ENCODE results near the gene WWOX.

WWOX gene

DNA sequence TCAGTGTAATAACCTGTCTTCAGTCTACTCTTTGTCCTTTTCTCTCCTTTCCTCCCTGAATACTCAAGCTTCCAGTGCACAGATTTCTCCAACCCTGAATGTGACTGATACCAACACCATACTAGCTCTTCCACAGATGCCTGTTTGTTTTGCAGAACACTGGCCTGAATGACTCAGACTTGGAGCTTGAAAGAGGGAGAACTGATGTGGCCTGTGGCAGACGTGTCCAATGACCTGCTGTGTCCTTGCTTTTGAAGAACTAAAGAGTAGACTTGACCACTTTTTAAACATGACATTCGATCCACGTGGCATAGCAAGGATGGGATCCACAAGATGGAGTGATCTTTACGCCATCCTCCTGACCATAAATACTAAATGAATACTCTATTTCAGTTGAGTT lies 361.0 kb downstream of the WWOX start:
- H3K4me3 ChIP-seq: no peak overlapping the region
- no peak overlapping the region for H3K9ac ChIP-seq (ENCODE audit: insufficient read length)
- DNase-seq (ENCODE audit: low read depth, low spot score): no peak
- no peak overlapping the region for H3K27ac ChIP-seq
- TF ChIP-seq EZH2 (IDR thresholded peaks at IDR 0.05): no peak
- TF ChIP-seq POLR2AphosphoS5 (IDR thresholded peaks at IDR 0.05; ENCODE audit: borderline replicate concordance, low read depth, low read length): no peak
- no peak for TF ChIP-seq FOXP2 (optimal IDR thresholded peaks at IDR 0.05; ENCODE audit: control extremely low read depth, extremely low read length, insufficient read depth)
- H3K9me3 ChIP-seq (ENCODE audit: low read depth, low read length): no peaks in the 10 kb centered on the region
- H3K36me3 ChIP-seq (ENCODE audit: insufficient read depth, low read length): no peaks in the 10 kb centered on the region

DNA sequence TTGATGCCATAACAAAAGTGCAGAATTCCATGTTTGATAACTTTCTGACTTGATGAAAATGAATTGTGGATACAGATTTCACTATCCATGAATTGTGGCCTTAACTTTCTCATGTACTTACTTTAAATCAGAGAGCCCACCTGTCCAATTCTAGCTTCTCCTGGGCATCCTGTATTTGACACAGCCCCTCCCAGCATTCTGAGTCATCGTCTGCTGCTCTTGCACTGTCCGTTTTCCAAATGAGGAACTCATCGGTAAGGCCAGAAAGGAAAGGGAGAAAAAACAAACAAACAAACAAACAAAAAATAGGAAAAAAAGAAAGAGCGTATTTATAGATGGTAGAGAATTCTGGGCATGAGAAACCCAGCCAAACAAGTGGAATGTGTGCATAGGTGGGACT lies 361.6 kb downstream of the WWOX start:
- H3K4me3 ChIP-seq: no peak overlapping the region

DNA sequence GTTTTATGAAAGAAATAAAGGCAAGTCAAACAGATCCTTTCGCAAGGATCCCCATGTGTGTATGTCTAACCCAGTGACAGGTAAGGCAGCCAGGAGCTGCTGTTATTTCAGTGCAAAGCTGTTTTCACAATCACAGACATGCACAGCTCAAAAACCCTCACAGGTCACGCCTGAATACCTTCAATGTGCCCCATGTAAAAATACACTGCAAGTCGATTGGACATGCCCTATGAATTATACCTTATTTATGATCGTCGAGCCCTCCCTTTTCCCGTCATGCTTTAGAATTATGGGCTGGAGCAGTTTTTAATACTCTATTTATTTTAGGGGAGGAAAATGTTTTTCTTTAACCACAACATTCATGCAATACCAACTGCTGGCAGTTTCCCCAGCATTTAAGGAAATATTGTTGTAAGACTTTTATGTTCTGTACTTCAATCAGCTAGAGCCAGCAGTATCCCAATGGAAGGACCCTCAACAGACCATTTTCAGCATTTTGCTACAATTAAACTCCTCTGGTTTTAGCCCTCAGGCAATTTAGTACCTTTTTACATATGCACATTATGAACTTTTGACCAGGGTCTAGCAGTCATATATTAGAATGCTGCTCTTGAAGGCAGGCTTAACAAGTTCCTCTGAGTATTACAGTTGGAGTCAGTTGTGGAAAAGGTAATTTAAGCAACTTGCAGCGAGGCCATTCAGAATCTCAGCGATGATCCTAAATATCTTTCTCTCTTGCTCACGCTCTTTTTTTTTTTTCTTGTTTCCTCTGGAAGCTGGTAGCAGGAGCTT lies 362.2 kb downstream of the WWOX start:
- Histone ChIP-seq H3K27ac (no peak overlapping the region; the same call in 1 of the 2 replicates), H3K9me3 (ENCODE audit: low read depth, low read length) (no peaks in the 10 kb centered on the region), H3K4me3 (no peak overlapping the region), H3K9ac (ENCODE audit: insufficient read length) (no peak overlapping the region), H3K36me3 (ENCODE audit: insufficient read depth, low read length) (no peaks in the 10 kb centered on the region)
- TF ChIP-seq FOXP2 (optimal IDR thresholded peaks at IDR 0.05; ENCODE audit: control extremely low read depth, extremely low read length, insufficient read depth): no peak
- TF ChIP-seq EZH2 (IDR thresholded peaks at IDR 0.05): no peak
- TF ChIP-seq POLR2AphosphoS5 (IDR thresholded peaks at IDR 0.05; ENCODE audit: borderline replicate concordance, low read depth, low read length): no peak
- no peak for DNase-seq (ENCODE audit: low read depth, low spot score)

More for the DNA sequence above, 361.6 kb downstream of the WWOX start:
- no peak overlapping the region for H3K9ac ChIP-seq (ENCODE audit: insufficient read length)
- H3K36me3 ChIP-seq (ENCODE audit: insufficient read depth, low read length): no peaks in the 10 kb centered on the region
- no peak overlapping the region for H3K27ac ChIP-seq
- DNase-seq (ENCODE audit: low read depth, low spot score): no peak
- TF ChIP-seq EZH2 (IDR thresholded peaks at IDR 0.05): no peak
- TF ChIP-seq FOXP2 (optimal IDR thresholded peaks at IDR 0.05; ENCODE audit: control extremely low read depth, extremely low read length, insufficient read depth): no peak
- no peak for TF ChIP-seq POLR2AphosphoS5 (IDR thresholded peaks at IDR 0.05; ENCODE audit: borderline replicate concordance, low read depth, low read length)
- no peaks in the 10 kb centered on the region for H3K9me3 ChIP-seq (ENCODE audit: low read depth, low read length)

- TF ChIP-seq EZH2 (IDR thresholded peaks at IDR 0.05): no peak
- TF ChIP-seq FOXP2 (optimal IDR thresholded peaks at IDR 0.05; ENCODE audit: control extremely low read depth, extremely low read length, insufficient read depth): no peak
- no peak for TF ChIP-seq POLR2AphosphoS5 (IDR thresholded peaks at IDR 0.05; ENCODE audit: borderline replicate concordance, low read depth, low read length)
- Histone ChIP-seq H3K9me3 (ENCODE audit: low read depth, low read length) (no peaks in the 10 kb centered on the region), H3K9ac (ENCODE audit: insufficient read length) (no peak overlapping the region), H3K27ac (no peak overlapping the region), H3K36me3 (ENCODE audit: insufficient read depth, low read length) (no peaks in the 10 kb centered on the region), H3K4me3 (no peak overlapping the region)
- DNase-seq (ENCODE audit: low read depth, low spot score): no peak
These were observed 363.1 kb downstream of the WWOX start for GRCh38 chr16:78462288-78463208.

DNA sequence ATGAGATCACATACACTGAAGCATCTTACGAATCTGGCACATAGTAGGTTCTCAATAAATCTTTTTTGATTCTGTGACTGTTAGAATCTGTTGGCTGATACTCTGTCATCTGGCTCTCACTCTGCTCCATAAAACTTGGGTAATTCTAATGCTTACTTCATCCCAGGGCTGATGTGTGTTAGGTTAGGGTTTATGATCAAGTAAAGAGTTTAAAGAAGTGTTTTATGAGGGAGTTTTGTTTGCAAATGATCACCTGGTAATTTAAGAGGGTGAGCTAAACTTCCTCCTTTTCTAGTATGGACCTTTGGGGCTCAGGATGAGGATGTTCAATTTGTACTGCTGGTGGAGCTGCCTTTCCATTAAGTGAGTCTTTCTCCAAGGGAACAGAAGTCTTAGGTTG lies 364.1 kb downstream of the WWOX start:
- H3K9me3 ChIP-seq (ENCODE audit: low read depth, low read length): no peaks in the 10 kb centered on the region
- H3K9ac ChIP-seq (ENCODE audit: insufficient read length): no peak overlapping the region
- H3K36me3 ChIP-seq (ENCODE audit: insufficient read depth, low read length): no peaks in the 10 kb centered on the region
- TF ChIP-seq FOXP2 (optimal IDR thresholded peaks at IDR 0.05; ENCODE audit: control extremely low read depth, extremely low read length, insufficient read depth): no peak
- TF ChIP-seq POLR2AphosphoS5 (IDR thresholded peaks at IDR 0.05; ENCODE audit: borderline replicate concordance, low read depth, low read length): no peak
- TF ChIP-seq EZH2 (IDR thresholded peaks at IDR 0.05): no peak
- DNase-seq (ENCODE audit: low read depth, low spot score): no peak
- H3K4me3 ChIP-seq: no peak overlapping the region
- H3K27ac ChIP-seq: no peak overlapping the region

DNA sequence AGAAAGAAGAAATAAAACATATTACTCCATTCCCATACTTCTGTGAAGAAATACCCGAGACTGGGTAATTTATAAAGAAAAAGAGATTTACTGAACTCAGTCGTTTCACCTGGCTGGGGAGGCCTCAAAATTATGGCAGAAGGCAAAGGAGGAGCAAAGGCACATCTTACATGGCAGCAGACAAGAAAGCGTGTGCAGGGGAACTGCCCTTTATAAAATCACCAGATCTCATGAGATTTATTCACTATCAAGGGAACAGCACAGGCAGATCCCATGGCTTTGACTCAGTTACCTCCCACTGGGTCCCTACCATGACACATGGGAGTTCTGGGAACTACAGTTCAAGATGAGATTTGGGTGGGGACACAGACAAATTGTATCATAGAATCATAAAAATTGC lies 365.4 kb downstream of the WWOX start:
- DNase-seq (ENCODE audit: low read depth, low spot score): no peak
- H3K9ac ChIP-seq (ENCODE audit: insufficient read length): no peak overlapping the region
- no peaks in the 10 kb centered on the region for H3K36me3 ChIP-seq (ENCODE audit: insufficient read depth, low read length)
- no peak for TF ChIP-seq FOXP2 (optimal IDR thresholded peaks at IDR 0.05; ENCODE audit: control extremely low read depth, extremely low read length, insufficient read depth)
- no peak overlapping the region for H3K4me3 ChIP-seq
- no peaks in the 10 kb centered on the region for H3K9me3 ChIP-seq (ENCODE audit: low read depth, low read length)
- H3K27ac ChIP-seq: no peak overlapping the region

DNA sequence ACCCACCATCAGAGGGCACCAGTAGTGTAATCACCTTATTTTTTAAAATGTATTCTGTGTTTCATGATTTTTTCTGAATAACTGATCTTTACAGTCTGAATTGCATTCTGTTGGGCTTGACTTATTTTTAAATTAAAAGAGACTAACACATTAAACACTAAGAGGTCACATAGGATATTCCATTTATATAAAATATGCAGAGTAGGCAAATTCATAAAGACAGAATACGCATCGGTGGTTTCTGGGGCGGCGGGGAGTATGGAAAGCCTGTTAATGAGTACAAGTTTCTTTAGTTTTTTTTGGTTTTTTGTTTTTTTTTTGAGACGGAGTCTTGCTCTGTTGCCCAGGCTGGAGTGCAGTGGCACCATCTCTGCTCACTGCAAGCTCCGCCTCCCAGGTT lies 366.3 kb downstream of the WWOX start:
- H3K9me3 ChIP-seq (ENCODE audit: low read depth, low read length): no peaks in the 10 kb centered on the region
- no peak overlapping the region for H3K27ac ChIP-seq
- no peak overlapping the region for H3K9ac ChIP-seq (ENCODE audit: insufficient read length)
- no peak for TF ChIP-seq EZH2 (IDR thresholded peaks at IDR 0.05)
- no peak for TF ChIP-seq POLR2AphosphoS5 (IDR thresholded peaks at IDR 0.05; ENCODE audit: borderline replicate concordance, low read depth, low read length)
- no peak for TF ChIP-seq FOXP2 (optimal IDR thresholded peaks at IDR 0.05; ENCODE audit: control extremely low read depth, extremely low read length, insufficient read depth)
- H3K4me3 ChIP-seq: no peak overlapping the region
- H3K36me3 ChIP-seq (ENCODE audit: insufficient read depth, low read length): no peaks in the 10 kb centered on the region
- no peak for DNase-seq (ENCODE audit: low read depth, low spot score)

- Histone ChIP-seq H3K9ac (ENCODE audit: insufficient read length) (no peak overlapping the region), H3K9me3 (ENCODE audit: low read depth, low read length) (no peaks in the 10 kb centered on the region), H3K27ac (no peak overlapping the region), H3K4me3 (no peak overlapping the region), H3K36me3 (ENCODE audit: insufficient read depth, low read length) (no peaks in the 10 kb centered on the region)
- no peak for TF ChIP-seq FOXP2 (optimal IDR thresholded peaks at IDR 0.05; ENCODE audit: control extremely low read depth, extremely low read length, insufficient read depth)
- TF ChIP-seq EZH2 (IDR thresholded peaks at IDR 0.05): no peak
- TF ChIP-seq POLR2AphosphoS5 (IDR thresholded peaks at IDR 0.05; ENCODE audit: borderline replicate concordance, low read depth, low read length): no peak
- no peak for DNase-seq (ENCODE audit: low read depth, low spot score)
These were observed 370.3 kb downstream of the WWOX start for GRCh38 chr16:78469787-78470186.

All from SK-N-MC (cell line).